Uterus (tissue), 2 donors: ENCODE results near the gene PRSS35.
"Not testable (repeated sequence)": the region's sequence is repeated elsewhere in the genome, so short reads cannot be mapped to it uniquely, and the experiment has no call there.

Source experiments
- POLR2A ChIP-seq, 2 donors: fragments of 450-650 bp; IDR thresholded peaks; one replicate each; pipeline ENCODE4 v1.6.1; 2016; ENCODE audit warnings: antibody characterized with exemption in 2 of 2, mild to moderate bottlenecking in 1 of 2, moderate library complexity in 1 of 2
- TF ChIP-seq, protein P1 (sequence below), 4 experiments: fragments of 200-600 bp in 2 of 4; fragments of 450-650 bp in 2 of 4; sonication (generic) in 2 of 4; IDR thresholded peaks; one replicate each; pipeline ENCODE4 v1.5.1; 2016 to 2019; ENCODE audit warnings: antibody characterized with exemption in 4 of 4, mild to moderate bottlenecking in 2 of 4, moderate library complexity in 1 of 4

DNA sequence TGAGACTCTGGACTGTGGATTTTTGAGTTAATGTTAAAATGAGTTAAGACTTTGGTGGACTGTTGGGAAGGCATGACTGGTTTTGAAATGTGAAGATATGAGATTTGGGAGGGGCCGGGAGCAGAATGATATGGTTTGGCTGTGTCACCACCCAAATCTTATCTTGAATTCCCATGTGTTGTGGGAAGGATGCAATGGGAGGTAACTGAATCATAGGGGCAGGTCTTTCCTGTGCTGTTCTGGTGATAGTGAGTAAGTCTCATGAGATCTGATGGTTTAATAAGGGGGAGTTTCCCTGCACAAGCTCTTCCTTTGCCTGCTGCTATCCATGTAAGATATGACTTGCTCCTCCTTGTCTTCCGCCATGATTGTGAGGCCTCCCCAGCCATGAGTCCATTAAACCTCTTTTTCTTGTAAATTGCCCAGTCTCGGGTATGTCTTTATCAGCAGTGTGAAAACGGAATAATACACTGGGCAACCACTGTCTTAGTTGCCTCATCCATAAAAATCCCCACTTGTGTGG lies 59.4 kb downstream of the PRSS35 start:
- TF ChIP-seq, protein P1, sequence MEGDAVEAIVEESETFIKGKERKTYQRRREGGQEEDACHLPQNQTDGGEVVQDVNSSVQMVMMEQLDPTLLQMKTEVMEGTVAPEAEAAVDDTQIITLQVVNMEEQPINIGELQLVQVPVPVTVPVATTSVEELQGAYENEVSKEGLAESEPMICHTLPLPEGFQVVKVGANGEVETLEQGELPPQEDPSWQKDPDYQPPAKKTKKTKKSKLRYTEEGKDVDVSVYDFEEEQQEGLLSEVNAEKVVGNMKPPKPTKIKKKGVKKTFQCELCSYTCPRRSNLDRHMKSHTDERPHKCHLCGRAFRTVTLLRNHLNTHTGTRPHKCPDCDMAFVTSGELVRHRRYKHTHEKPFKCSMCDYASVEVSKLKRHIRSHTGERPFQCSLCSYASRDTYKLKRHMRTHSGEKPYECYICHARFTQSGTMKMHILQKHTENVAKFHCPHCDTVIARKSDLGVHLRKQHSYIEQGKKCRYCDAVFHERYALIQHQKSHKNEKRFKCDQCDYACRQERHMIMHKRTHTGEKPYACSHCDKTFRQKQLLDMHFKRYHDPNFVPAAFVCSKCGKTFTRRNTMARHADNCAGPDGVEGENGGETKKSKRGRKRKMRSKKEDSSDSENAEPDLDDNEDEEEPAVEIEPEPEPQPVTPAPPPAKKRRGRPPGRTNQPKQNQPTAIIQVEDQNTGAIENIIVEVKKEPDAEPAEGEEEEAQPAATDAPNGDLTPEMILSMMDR (IDR thresholded peaks at IDR 0.05), result not testable (repeated sequence)
- not testable (repeated sequence) for TF ChIP-seq POLR2A (IDR thresholded peaks at IDR 0.05)
